ENCODE data around the gene REPS1.

DNA sequence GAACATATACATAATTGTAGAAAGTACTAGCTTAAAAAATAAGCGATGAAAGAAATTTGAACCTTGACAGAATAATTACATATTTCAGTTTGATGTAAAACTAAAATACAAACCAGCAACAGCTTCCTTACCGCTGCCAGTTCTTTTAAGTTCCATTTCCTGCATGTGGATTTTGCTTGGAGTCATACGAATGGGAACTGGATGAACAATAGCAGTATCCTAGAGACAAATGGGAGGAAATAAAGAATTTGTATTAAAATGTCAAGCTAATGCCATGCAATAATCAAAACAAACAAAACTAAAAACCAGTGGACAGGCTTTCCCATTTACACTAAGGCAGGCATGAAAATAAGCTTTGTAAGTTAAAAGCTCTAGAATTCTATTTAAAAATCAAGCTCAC is 67.1 kb downstream of the REPS1 start:
- TF ChIP-seq POLR2A (IDR thresholded peaks at IDR 0.05), result no peak
- TF ChIP-seq, protein P1, sequence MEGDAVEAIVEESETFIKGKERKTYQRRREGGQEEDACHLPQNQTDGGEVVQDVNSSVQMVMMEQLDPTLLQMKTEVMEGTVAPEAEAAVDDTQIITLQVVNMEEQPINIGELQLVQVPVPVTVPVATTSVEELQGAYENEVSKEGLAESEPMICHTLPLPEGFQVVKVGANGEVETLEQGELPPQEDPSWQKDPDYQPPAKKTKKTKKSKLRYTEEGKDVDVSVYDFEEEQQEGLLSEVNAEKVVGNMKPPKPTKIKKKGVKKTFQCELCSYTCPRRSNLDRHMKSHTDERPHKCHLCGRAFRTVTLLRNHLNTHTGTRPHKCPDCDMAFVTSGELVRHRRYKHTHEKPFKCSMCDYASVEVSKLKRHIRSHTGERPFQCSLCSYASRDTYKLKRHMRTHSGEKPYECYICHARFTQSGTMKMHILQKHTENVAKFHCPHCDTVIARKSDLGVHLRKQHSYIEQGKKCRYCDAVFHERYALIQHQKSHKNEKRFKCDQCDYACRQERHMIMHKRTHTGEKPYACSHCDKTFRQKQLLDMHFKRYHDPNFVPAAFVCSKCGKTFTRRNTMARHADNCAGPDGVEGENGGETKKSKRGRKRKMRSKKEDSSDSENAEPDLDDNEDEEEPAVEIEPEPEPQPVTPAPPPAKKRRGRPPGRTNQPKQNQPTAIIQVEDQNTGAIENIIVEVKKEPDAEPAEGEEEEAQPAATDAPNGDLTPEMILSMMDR (IDR thresholded peaks at IDR 0.05), result no peak
